B cell (primary cell): ENCODE data around the gene DKC1. TPM values are rescaled to one million over a fixed set of nuclear protein-coding genes. Genes with fewer than 3 reads are reported as not detected.

Source experiments
- ATAC-seq: fragments of 200-7000 bp; cut with Tn5 transposase; one replicate; pipeline ENCODE4 v1.10.0; 2021; ENCODE audit warnings: low read depth, mild to moderate bottlenecking, moderate number of reproducible peaks, moderate library complexity
- CTCF ChIA-PET: fragments of 350-600 bp; sonication (Branson Sonifier 250); formaldehyde crosslinking; loops from one replicate; lab custom pipeline; 2021; ENCODE audit warnings: antibody characterized with exemption, inconsistent platforms; lab: Charles Lee
- POLR2A ChIA-PET: fragments of 350-600 bp; sonication (Branson Sonifier 250); formaldehyde crosslinking; loops from one replicate; lab custom pipeline; 2021; ENCODE audit warnings: antibody characterized with exemption; lab: Charles Lee
- DNase-seq: peaks from one replicate; pipeline ENCODE4 v3.0.0; 2013
- H2AFZ ChIP-seq: 2 replicates; pipeline ENCODE4 v1.6.1; 2012; ENCODE audit warnings: mild to moderate bottlenecking, low read depth, low read length; ENCODE audit not compliant: insufficient read depth, poor library complexity, severe bottlenecking
- H3K27ac ChIP-seq, 2 donors: 1 replicate in 1 of 2; 2 replicates in 1 of 2; pipeline ENCODE4 v1.5.1; 2012 to 2013; ENCODE audit warnings: low read length in 2 of 2, mild to moderate bottlenecking in 2 of 2, moderate library complexity in 1 of 2
- H3K27me3 ChIP-seq, 4 experiments: fragments of 200-600 bp in 1 of 4; sonication (generic) in 1 of 4; replicated peaks in 1 of 4; 1 replicate in 2 of 4; 2 replicates in 2 of 4; pipeline versions ENCODE4 v1.6.1 to v1.7.0; 2013 to 2016; ENCODE audit warnings: low read length in 3 of 4, mild to moderate bottlenecking in 2 of 4, mixed read lengths in 1 of 4, moderate library complexity in 1 of 4; ENCODE audit not compliant: insufficient read depth in 4 of 4, control insufficient read depth in 3 of 4; ENCODE audit errors: control extremely low read depth in 1 of 4
- H3K36me3 ChIP-seq, 2 experiments: replicated peaks in 1 of 2; 1 replicate in 1 of 2; 2 replicates in 1 of 2; pipeline versions ENCODE4 v1.6.1 to v1.7.1; 2013; ENCODE audit warnings: low read length in 1 of 2; ENCODE audit not compliant: insufficient read depth in 2 of 2, control insufficient read depth in 1 of 2; ENCODE audit errors: control extremely low read depth in 1 of 2, extremely low read depth in 1 of 2
- H3K4me1 ChIP-seq, 2 donors: fragments of 200-600 bp in 1 of 2; sonication (generic) in 1 of 2; 1 replicate in 1 of 2; 2 replicates in 1 of 2; pipeline versions ENCODE4 v1.5.1 to v1.6.1; 2013 to 2017; ENCODE audit warnings: low read length in 2 of 2; ENCODE audit not compliant: control insufficient read depth in 2 of 2, insufficient read depth in 2 of 2
- H3K4me2 ChIP-seq: replicated peaks from 2 replicates; pipeline ENCODE3; 2012; ENCODE audit warnings: mild to moderate bottlenecking, low read depth, low read length; ENCODE audit not compliant: poor library complexity, severe bottlenecking
- H3K4me3 ChIP-seq, 5 experiments: fragments of 200-600 bp in 1 of 5; sonication (generic) in 1 of 5; 1 replicate in 3 of 5; 2 replicates in 2 of 5; pipeline versions ENCODE4 v1.5.1 to v1.7.0; 2011 to 2016; ENCODE audit warnings: low read length in 4 of 5, mild to moderate bottlenecking in 4 of 5, low read depth in 2 of 5, control low read depth in 1 of 5, moderate library complexity in 1 of 5; ENCODE audit not compliant: insufficient read depth in 1 of 5; ENCODE audit errors: control extremely low read depth in 1 of 5, extremely low read depth in 1 of 5
- H3K79me2 ChIP-seq: fragments of 200-600 bp; sonication (generic); one replicate; pipeline ENCODE4 v1.6.0; 2016; ENCODE audit warnings: low read length; ENCODE audit not compliant: control insufficient read depth, insufficient read depth
- H3K9ac ChIP-seq: fragments of 200-600 bp; sonication (generic); 2 replicates; pipeline ENCODE4 v1.6.1; 2017; ENCODE audit warnings: mild to moderate bottlenecking, low read length, moderate library complexity
- H3K9me3 ChIP-seq, 3 donors: one replicate each; pipeline versions ENCODE4 v1.6.1 to v1.7.1; 2013; ENCODE audit warnings: low read length in 2 of 3; ENCODE audit not compliant: control insufficient read depth in 2 of 3, insufficient read depth in 1 of 3; ENCODE audit errors: control extremely low read depth in 1 of 3
- H4K20me1 ChIP-seq: 2 replicates; pipeline ENCODE4 v1.6.0; 2012; ENCODE audit warnings: mild to moderate bottlenecking, low read length; ENCODE audit not compliant: insufficient read depth, control insufficient read depth, poor library complexity, severe bottlenecking
- H3K27ac Mint-ChIP-seq: one replicate; pipeline ENCODE4 v1.8.0; 2021; ENCODE audit warnings: mixed read lengths
- H3K27me3 Mint-ChIP-seq: one replicate; pipeline ENCODE4 v1.8.0; 2021; ENCODE audit warnings: mixed read lengths
- H3K4me1 Mint-ChIP-seq: one replicate; pipeline ENCODE4 v1.8.0; 2021; ENCODE audit warnings: mixed read lengths
- H3K4me3 Mint-ChIP-seq: one replicate; pipeline ENCODE4 v1.8.0; 2021; ENCODE audit warnings: mixed read lengths
- H3K9me3 Mint-ChIP-seq: one replicate; pipeline ENCODE4 v1.8.0; 2022; ENCODE audit warnings: mixed read lengths; ENCODE audit not compliant: insufficient read depth
- CTCF ChIP-seq: fragments of 200-600 bp; IDR thresholded peaks from one replicate; pipeline ENCODE4 v1.8.0; 2022; ENCODE audit warnings: antibody characterized with exemption, mild to moderate bottlenecking
- WGBS: methylation state at CpG from one replicate; pipeline ENCODE4 v1.1.5; 2013; ENCODE audit warnings: missing lambda C conversion rate; ENCODE audit not compliant: insufficient coverage; 5-methylcytosine and 5-hydroxymethylcytosine counted together
- intact Hi-C: fragments of 100-400 bp; cut with micrococcal nuclease; formaldehyde crosslinking; loops from one replicate; pipeline ENCODE4 v1.10.0; 2022
- polyA plus RNA-seq: library from polyadenylated mRNA; depleted of rRNA; stranded (reverse); fragments of >200 nt; gene quantifications from 2 replicates; pipeline ENCODE4 v1.2.3, GENCODE V29; 2012
- total RNA-seq, 2 donors: library from RNA; stranded (reverse); fragments of 120-200 nt in 1 of 2; gene quantifications; 1 replicate in 1 of 2; 2 replicates in 1 of 2; pipeline versions ENCODE4 v1.2.3 to v1.2.4, GENCODE V29; 2013 to 2022

The DKC1 gene
- total and polyA plus RNA-seq, 2 donors (not counting 1 experiment from before 2014, with no cell fraction given), result 18.8 to 73.5 TPM

GRCh38 chrX:154750301-154751202, 12.1 kb upstream of the DKC1 start, which contains the start of gene GAB3:
GAB3 (minus strand) TSS chrX:154751077; CDS start chrX:154751025, 52 bp downstream.
- ATAC-seq (peak; percentile 68), DNase-seq (peak; percentile 76)
- ChIA-PET CTCF (interaction anchor here (0.7 to 5.3 kb wide), 11 partner anchors 9 to 90 kb away, joined by 3 to 44 read pairs (median 3); partner anchors contain the start of genes DKC1 and MPP1), POLR2A (interaction anchor here (0.8 to 1.3 kb wide), 4 partner anchors 9 to 77 kb away, joined by 3 to 7 read pairs (median 4); partner anchors contain the start of gene DKC1)
- H3K27ac Mint-ChIP-seq, result peak within 1 kb of the TSS; percentile 94
- H3K4me1 Mint-ChIP-seq, result peaks cover 18% of the 10 kb centered on the region
- intact Hi-C loops, result loop anchor here (1.0 kb wide), 1 partner anchor 13 kb away; no protein-coding TSS in a partner anchor
- peak within 1 kb of the TSS; percentile 87 for H3K4me3 Mint-ChIP-seq
- no peaks in the 10 kb centered on the region for H3K9me3 Mint-ChIP-seq
- Histone ChIP-seq H3K36me3 (no peaks in the 10 kb centered on the region), H3K27ac (peak within 1 kb of the TSS; percentile 66 to 69), H3K27me3 (no peaks in the 10 kb centered on the region), H3K4me1 (peaks cover 18 to 27% of the 10 kb centered on the region in 2 donors), H3K79me2 (peaks cover 4% of the 10 kb centered on the region), H2AFZ (peak within 1 kb of the TSS; percentile 75), H3K9me3 (no peaks in the 10 kb centered on the region), H4K20me1 (no peaks in the 10 kb centered on the region), H3K9ac (peak within 1 kb of the TSS; percentile 64), H3K4me3 (peak within 1 kb of the TSS; percentile 27 to 70 (median 57)), H3K4me2 (peak within 1 kb of the TSS; percentile 75)
- H3K27me3 Mint-ChIP-seq, result no peaks in the 10 kb centered on the region
- no peak for TF ChIP-seq CTCF
- WGBS, result under 1% methylated on average over 71 of the region's 98 CpGs
